ENCODE results near the gene IL18BP.

- TF ChIP-seq CTCF (conservative IDR thresholded peaks at IDR 0.05; ENCODE audit: low read depth, low read length), result no peak
- TF ChIP-seq EZH2 (IDR thresholded peaks at IDR 0.05; ENCODE audit: borderline replicate concordance, low read depth, low read length, poor library complexity, severe bottlenecking), result no peak
Observed at GRCh38 chr11:72012897-72013721, 14.4 kb downstream of the IL18BP start.

Data from A673 (cell line).